T-cell (primary cell): Measurements from ENCODE around the gene SRRT. TPM values are rescaled to one million over a fixed set of nuclear protein-coding genes. Genes with fewer than 3 reads are reported as not detected.

Experiments used
- ATAC-seq, 4 experiments: fragments of 200-7000 bp in 3 of 4; fragments of 150-1000 bp in 1 of 4; cut with Tn5 transposase; replicated peaks in 1 of 4; 1 replicate in 3 of 4; 2 replicates in 1 of 4; pipeline ENCODE4 v1.10.0; 2021; ENCODE audit warnings: moderate library complexity in 3 of 4, mild to moderate bottlenecking in 2 of 4, moderate number of reproducible peaks in 1 of 4
- CTCF ChIA-PET, 2 donors: fragments of 300-600 bp; sonication (Branson Sonifier 250); formaldehyde crosslinking; loops; one replicate each; lab custom pipeline; 2022; ENCODE audit warnings: antibody characterized with exemption in 2 of 2; lab: Charles Lee
- POLR2A ChIA-PET, 2 donors: fragments of 300-600 bp; sonication (Branson Sonifier 250); formaldehyde crosslinking; loops; one replicate each; lab custom pipeline; 2022; ENCODE audit warnings: antibody characterized with exemption in 2 of 2; lab: Charles Lee
- DNase-seq, 35 experiments: peaks; one replicate each; pipeline versions ENCODE4 v3.0.0 to v3.0.0-alpha.2; 2013 to 2023
- H3K27ac ChIP-seq: one replicate; pipeline ENCODE4 v1.5.1; 2013; ENCODE audit warnings: low read length
- H3K27me3 ChIP-seq, 2 experiments: replicated peaks in 1 of 2; 1 replicate in 1 of 2; 2 replicates in 1 of 2; pipeline versions ENCODE4 v1.6.1 to v1.7.0; 2013; ENCODE audit warnings: low read length in 1 of 2, mixed read lengths in 1 of 2; ENCODE audit not compliant: control insufficient read depth in 2 of 2, insufficient read depth in 2 of 2; ENCODE audit errors: extremely low read depth in 1 of 2
- H3K36me3 ChIP-seq, 2 donors: 1 replicate in 1 of 2; 2 replicates in 1 of 2; pipeline versions ENCODE4 v1.6.1 to v1.7.0; 2013; ENCODE audit warnings: low read length in 1 of 2; ENCODE audit not compliant: control insufficient read depth in 2 of 2, insufficient read depth in 1 of 2; ENCODE audit errors: extremely low read depth in 1 of 2
- H3K4me1 ChIP-seq, 2 experiments: 1 replicate in 1 of 2; 2 replicates in 1 of 2; pipeline versions ENCODE4 v1.6.1 to v1.7.0; 2013; ENCODE audit warnings: low read length in 2 of 2, mixed read lengths in 1 of 2; ENCODE audit not compliant: insufficient read depth in 2 of 2, control insufficient read depth in 1 of 2; ENCODE audit errors: extremely low read depth in 1 of 2
- H3K4me3 ChIP-seq, 2 donors: 1 replicate in 1 of 2; 2 replicates in 1 of 2; pipeline versions ENCODE4 v1.5.1 to v1.7.0; 2013; ENCODE audit warnings: mild to moderate bottlenecking in 2 of 2, low read length in 1 of 2, moderate library complexity in 1 of 2; ENCODE audit not compliant: control insufficient read depth in 1 of 2; ENCODE audit errors: extremely low read depth in 1 of 2
- H3K9me3 ChIP-seq: 2 replicates; pipeline ENCODE4 v1.7.0; 2013
- H3K27ac Mint-ChIP-seq, 2 donors: one replicate each; pipeline ENCODE4 v1.8.0; 2020 to 2021; ENCODE audit warnings: mild to moderate bottlenecking in 2 of 2, mixed read lengths in 2 of 2
- H3K27me3 Mint-ChIP-seq, 2 donors: one replicate each; pipeline ENCODE4 v1.8.0; 2021 to 2022; ENCODE audit warnings: mixed read lengths in 2 of 2
- H3K36me3 Mint-ChIP-seq: one replicate; pipeline ENCODE4 v1.8.0; 2021; ENCODE audit warnings: mixed read lengths
- H3K4me1 Mint-ChIP-seq, 3 donors: one replicate each; pipeline ENCODE4 v1.8.0; 2020 to 2022; ENCODE audit warnings: mixed read lengths in 3 of 3, mild to moderate bottlenecking in 1 of 3
- H3K4me3 Mint-ChIP-seq, 3 donors: one replicate each; pipeline ENCODE4 v1.8.0; 2020 to 2022; ENCODE audit warnings: mild to moderate bottlenecking in 3 of 3, mixed read lengths in 3 of 3, moderate library complexity in 3 of 3
- H3K9me3 Mint-ChIP-seq, 3 donors: one replicate each; pipeline ENCODE4 v1.8.0; 2020 to 2022; ENCODE audit warnings: mixed read lengths in 3 of 3
- WGBS: methylation state at CpG from one replicate; pipeline ENCODE4 v1.1.5; 2013; ENCODE audit warnings: missing lambda C conversion rate; ENCODE audit not compliant: insufficient coverage; 5-methylcytosine and 5-hydroxymethylcytosine counted together
- total RNA-seq, 35 experiments: library from RNA in 6 of 35; stranded (reverse) in 6 of 35; fragments of 120-200 nt in 1 of 35; gene quantifications; one replicate each; pipeline versions ENCODE4 v1.2.1 to v1.2.4 and lab custom pipeline; 2013 to 2026

Gene SRRT
- total RNA-seq, 5 donors from 2014 or later (not counting 1 experiment from before 2014, with no cell fraction given) = 224 to 308 (median 243) TPM

- POLR2A ChIA-PET = no interaction called here
Measured at GRCh38 chr7:100860702-100861615, 13.9 kb upstream of the SRRT start.

GRCh38 chr7:100861616-100861985, 13.3 kb upstream of the SRRT start:
- Mint-ChIP-seq H3K4me3 (no peak overlapping the region), H3K4me1 (peaks cover 2 to 12% (median 5%) of the 10 kb centered on the region in 3 donors), H3K9me3 (no peaks in the 10 kb centered on the region), H3K36me3 (peaks cover 42% of the 10 kb centered on the region), H3K27ac (no peak overlapping the region), H3K27me3 (no peaks in the 10 kb centered on the region)
- CTCF ChIA-PET = interaction anchor here in 1 of 2 donors (0.6 kb wide), 1 partner anchor 414 kb away, joined by 3 read pairs; no protein-coding TSS in a partner anchor
- peaks cover 1 to 10% of the 10 kb centered on the region in 2 experiments for H3K4me1 ChIP-seq
- POLR2A ChIA-PET = no interaction called here
- no peaks in the 10 kb centered on the region for H3K27me3 ChIP-seq
- no peak for ATAC-seq
- no peak overlapping the region for H3K4me3 ChIP-seq
- no peak overlapping the region for H3K27ac ChIP-seq
- WGBS = 100% methylated on average over 5 of the region's 14 CpGs
- H3K9me3 ChIP-seq = no peaks in the 10 kb centered on the region
- DNase-seq = no peak
- peaks cover 19 to 55% of the 10 kb centered on the region in 2 donors for H3K36me3 ChIP-seq

More at GRCh38 chr7:100860702-100861615, 13.9 kb upstream of the SRRT start:
- no peak for ATAC-seq
- H3K27me3 ChIP-seq = no peaks in the 10 kb centered on the region
- H3K36me3 ChIP-seq = peaks cover 19 to 55% of the 10 kb centered on the region in 2 donors
- no peak for DNase-seq
- no peaks in the 10 kb centered on the region for H3K9me3 Mint-ChIP-seq
- H3K27ac ChIP-seq = no peak overlapping the region
- CTCF ChIA-PET = no interaction called here
- 99% methylated on average over 8 of the region's 18 CpGs for WGBS
- peaks cover 0 to 4% of the 10 kb centered on the region in 2 experiments for H3K4me1 ChIP-seq
- no peak overlapping the region for H3K27ac Mint-ChIP-seq
- no peaks in the 10 kb centered on the region for H3K9me3 ChIP-seq
- H3K4me3 ChIP-seq = no peak overlapping the region
- no peak overlapping the region for H3K4me3 Mint-ChIP-seq
- peaks cover 42% of the 10 kb centered on the region for H3K36me3 Mint-ChIP-seq
- no peaks in the 10 kb centered on the region for H3K27me3 Mint-ChIP-seq
- H3K4me1 Mint-ChIP-seq = peaks cover 0 to 11% (median 2%) of the 10 kb centered on the region in 3 donors

GRCh38 chr7:100863406-100863950, 11.4 kb upstream of the SRRT start:
- H3K36me3 Mint-ChIP-seq = peaks cover 35% of the 10 kb centered on the region
- H3K9me3 Mint-ChIP-seq = no peaks in the 10 kb centered on the region
- POLR2A ChIA-PET = no interaction called here
- no peaks in the 10 kb centered on the region for H3K27me3 Mint-ChIP-seq
- CTCF ChIA-PET = no interaction called here
- no peak overlapping the region for H3K4me3 ChIP-seq
- H3K36me3 ChIP-seq = peaks cover 19 to 55% of the 10 kb centered on the region in 2 donors
- peaks cover 5 to 22% of the 10 kb centered on the region in 2 experiments for H3K4me1 ChIP-seq
- H3K27me3 ChIP-seq = no peaks in the 10 kb centered on the region
- H3K27ac ChIP-seq = no peak overlapping the region
- H3K4me1 Mint-ChIP-seq = peaks cover 16 to 20% (median 17%) of the 10 kb centered on the region in 3 donors
- DNase-seq = no peak
- peak overlapping the region in 1 of 2 donors; percentile 16 for H3K27ac Mint-ChIP-seq
- no peak overlapping the region for H3K4me3 Mint-ChIP-seq
- WGBS = 82% methylated on average over 9 of the region's 10 CpGs
- H3K9me3 ChIP-seq = no peaks in the 10 kb centered on the region
- no peak for ATAC-seq

- ChIA-PET CTCF (no interaction called here), POLR2A (interaction anchor here in 1 of 2 donors (0.7 kb wide), 1 partner anchor 384 kb away, joined by 7 read pairs; no protein-coding TSS in a partner anchor)
- peaks cover 16 to 20% (median 17%) of the 10 kb centered on the region in 3 donors for H3K4me1 Mint-ChIP-seq
Measured at GRCh38 chr7:100864263-100864845, 10.5 kb upstream of the SRRT start.

GRCh38 chr7:100865372-100865911, 9.5 kb upstream of the SRRT start:
- Mint-ChIP-seq H3K9me3 (no peaks in the 10 kb centered on the region), H3K36me3 (peaks cover 25% of the 10 kb centered on the region), H3K4me3 (peak overlapping the region in 2 of 3 donors; percentile 2 to 21), H3K27me3 (no peaks in the 10 kb centered on the region), H3K27ac (peak overlapping the region in 1 of 2 donors; percentile 44), H3K4me1 (peaks cover 14 to 17% (median 16%) of the 10 kb centered on the region in 3 donors)
- Histone ChIP-seq H3K4me1 (peaks cover 5 to 22% of the 10 kb centered on the region in 2 experiments), H3K9me3 (no peaks in the 10 kb centered on the region), H3K27ac (peak overlapping the region; percentile 43), H3K4me3 (no peak overlapping the region), H3K36me3 (peaks cover 15 to 37% of the 10 kb centered on the region in 2 donors), H3K27me3 (no peaks in the 10 kb centered on the region)
- ChIA-PET CTCF (no interaction called here), POLR2A (no interaction called here)
- ATAC-seq (no peak), DNase-seq (no peak)
- WGBS = 82% methylated on average over 13 of the region's 17 CpGs

More at GRCh38 chr7:100864263-100864845, 10.5 kb upstream of the SRRT start:
- H3K4me3 Mint-ChIP-seq = no peak overlapping the region
- Histone ChIP-seq H3K27me3 (no peaks in the 10 kb centered on the region), H3K4me3 (no peak overlapping the region), H3K9me3 (no peaks in the 10 kb centered on the region), H3K4me1 (peaks cover 5 to 22% of the 10 kb centered on the region in 2 experiments), H3K36me3 (peaks cover 19 to 48% of the 10 kb centered on the region in 2 donors), H3K27ac (no peak overlapping the region)
- H3K36me3 Mint-ChIP-seq = peaks cover 35% of the 10 kb centered on the region
- DNase-seq = no peak
- H3K27me3 Mint-ChIP-seq = no peaks in the 10 kb centered on the region
- no peak for ATAC-seq
- no peak overlapping the region for H3K27ac Mint-ChIP-seq
- no peaks in the 10 kb centered on the region for H3K9me3 Mint-ChIP-seq
- 92% methylated on average over 6 of the region's 12 CpGs for WGBS
